Lower lobe of right lung (tissue), 2 donors: ENCODE data around the gene APBB2. TPM values are rescaled to one million over a fixed set of nuclear protein-coding genes. Genes with fewer than 3 reads are reported as not detected.

Experiments used
- ATAC-seq, 2 donors: fragments of 200-7000 bp; cut with Tn5 transposase; one replicate each; pipeline ENCODE4 v1.9.1; 2020 to 2022; ENCODE audit warnings: mild to moderate bottlenecking in 2 of 2, moderate library complexity in 2 of 2
- DNase-seq: peaks from one replicate; pipeline ENCODE4 v3.0.0-alpha.2; 2020
- H3K27ac ChIP-seq: fragments of 200-600 bp; one replicate; pipeline ENCODE4 v1.8.0; 2022
- H3K27me3 ChIP-seq: fragments of 200-600 bp; one replicate; pipeline ENCODE4 v1.8.0; 2022; ENCODE audit warnings: low read depth
- H3K36me3 ChIP-seq: fragments of 200-600 bp; one replicate; pipeline ENCODE4 v1.8.0; 2022; ENCODE audit warnings: mild to moderate bottlenecking
- H3K4me1 ChIP-seq: fragments of 200-600 bp; one replicate; pipeline ENCODE4 v1.8.0; 2022
- H3K4me3 ChIP-seq: fragments of 200-600 bp; one replicate; pipeline ENCODE4 v1.8.0; 2022; ENCODE audit warnings: mild to moderate bottlenecking
- H3K9me3 ChIP-seq: fragments of 200-600 bp; one replicate; pipeline ENCODE4 v1.8.0; 2022
- CTCF ChIP-seq: fragments of 200-600 bp; IDR thresholded peaks from one replicate; pipeline ENCODE4 v1.8.0; 2022; ENCODE audit warnings: antibody characterized with exemption, mild to moderate bottlenecking
- intact Hi-C: fragments of 100-400 bp; cut with DNase I; formaldehyde crosslinking; loops from one replicate; pipeline ENCODE4 v1.11.0; 2022
- total RNA-seq: library from RNA; stranded (reverse); fragmentation: NEBNext Ultra II Directional; extraction: Animal tissue kit (Norgen Biotek cat#: 25700); gene quantifications from one replicate; pipeline ENCODE4 v1.2.1, GENCODE V29; 2021
- donor health status: DM: no; HTN: yes; CAD: no; lungs with severe emphysema.

Gene APBB2
- total RNA-seq, 1 donor from 2014 or later = 59.3 TPM

DNA sequence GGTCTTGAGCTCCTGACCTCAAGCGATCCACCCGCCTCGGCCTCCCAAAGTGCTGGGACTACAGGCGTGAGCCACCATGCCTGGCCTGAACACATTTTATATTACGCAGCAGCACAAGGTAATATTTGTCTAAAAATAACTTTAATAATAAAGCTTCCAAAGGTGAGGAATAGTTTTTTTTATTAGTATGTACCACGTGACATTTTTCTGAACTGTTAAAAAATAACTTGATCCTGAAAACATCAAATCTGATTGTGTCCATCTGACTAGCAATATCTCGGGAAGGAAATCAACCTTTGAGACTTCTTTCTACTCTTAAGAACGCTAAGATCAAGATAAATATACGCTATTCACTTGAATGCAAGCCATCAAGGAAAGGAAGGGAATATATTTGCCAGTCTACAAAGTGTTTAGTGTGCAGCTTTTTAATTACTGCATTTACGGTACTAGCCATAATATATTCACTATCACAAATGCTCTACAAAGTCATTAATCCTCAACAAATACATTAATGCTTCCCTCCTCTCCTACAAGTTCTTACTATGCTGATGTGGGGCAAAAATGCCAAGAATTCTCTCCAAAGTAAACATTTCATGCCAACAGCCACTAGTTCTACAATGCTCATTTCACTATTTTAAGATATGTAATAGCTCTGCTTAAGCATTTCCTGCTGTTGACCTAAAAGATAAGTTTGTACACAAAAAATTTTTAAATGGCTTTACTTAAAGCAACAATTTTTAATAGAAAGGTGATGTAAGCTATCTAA lies 143.6 kb downstream of the APBB2 start:
- no peaks in the 10 kb centered on the region for H3K27me3 ChIP-seq
- H3K4me1 ChIP-seq = peaks cover 38% of the 10 kb centered on the region
- no peak overlapping the region for H3K27ac ChIP-seq
- no peak for TF ChIP-seq CTCF
- no peak overlapping the region for H3K4me3 ChIP-seq
- H3K9me3 ChIP-seq = no peaks in the 10 kb centered on the region
- intact Hi-C loops = no loop called here
- DNase-seq (no peak), ATAC-seq (peak; percentile 36 to 71)
- no peaks in the 10 kb centered on the region for H3K36me3 ChIP-seq

GRCh38 chr4:41069838-41070237 lies 144.5 kb downstream of the APBB2 start:
- no peak for TF ChIP-seq CTCF
- H3K4me1 ChIP-seq = peaks cover 38% of the 10 kb centered on the region
- intact Hi-C loops = no loop called here
- H3K4me3 ChIP-seq = no peak overlapping the region
- no peaks in the 10 kb centered on the region for H3K9me3 ChIP-seq
- no peak overlapping the region for H3K27ac ChIP-seq
- H3K36me3 ChIP-seq = no peaks in the 10 kb centered on the region
- H3K27me3 ChIP-seq = no peaks in the 10 kb centered on the region
- no peak for ATAC-seq
- no peak for DNase-seq

- Histone ChIP-seq H3K4me1 (peaks cover 38% of the 10 kb centered on the region), H3K27me3 (no peaks in the 10 kb centered on the region), H3K4me3 (no peak overlapping the region), H3K36me3 (no peaks in the 10 kb centered on the region), H3K9me3 (no peaks in the 10 kb centered on the region), H3K27ac (no peak overlapping the region)
- no peak for TF ChIP-seq CTCF
- intact Hi-C loops = no loop called here
- DNase-seq (no peak), ATAC-seq (no peak)
Observed at GRCh38 chr4:41069257-41069656, 145.1 kb downstream of the APBB2 start.

DNA sequence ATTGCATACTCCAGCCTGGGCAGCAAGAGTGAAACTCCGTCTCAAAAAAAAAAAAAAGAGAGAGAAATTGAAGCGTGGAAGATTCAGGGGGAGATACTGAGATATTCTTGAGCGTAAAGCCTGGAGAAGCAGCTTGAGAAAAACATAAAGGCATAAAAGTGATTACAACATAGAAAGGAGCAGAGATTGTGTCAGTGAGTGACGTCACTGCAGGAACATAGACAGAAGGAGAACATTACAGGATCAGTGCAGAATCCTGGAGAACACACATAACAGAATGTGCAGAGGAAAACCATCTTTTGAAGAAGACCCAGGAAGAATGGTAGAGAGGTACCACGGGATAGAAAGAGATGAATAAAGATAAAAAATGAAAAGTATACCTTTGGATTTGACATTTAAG lies 147.0 kb downstream of the APBB2 start:
- Histone ChIP-seq H3K4me1 (peaks cover 29% of the 10 kb centered on the region), H3K9me3 (no peaks in the 10 kb centered on the region), H3K27me3 (no peaks in the 10 kb centered on the region), H3K4me3 (no peak overlapping the region), H3K27ac (no peak overlapping the region), H3K36me3 (no peaks in the 10 kb centered on the region)
- intact Hi-C loops = no loop called here
- DNase-seq (no peak), ATAC-seq (no peak)
- no peak for TF ChIP-seq CTCF

GRCh38 chr4:41066049-41066448 lies 148.3 kb downstream of the APBB2 start:
- TF ChIP-seq CTCF = no peak
- H3K4me1 ChIP-seq = peaks cover 25% of the 10 kb centered on the region
- no peak for ATAC-seq
- H3K4me3 ChIP-seq = no peak overlapping the region
- H3K27ac ChIP-seq = no peak overlapping the region
- H3K36me3 ChIP-seq = no peaks in the 10 kb centered on the region
- H3K27me3 ChIP-seq = no peaks in the 10 kb centered on the region
- no peak for DNase-seq
- intact Hi-C loops = no loop called here
- H3K9me3 ChIP-seq = no peaks in the 10 kb centered on the region
